ENCODE results near the gene PPP4R3A.
"Not testable (repeated sequence)": the region's sequence is repeated elsewhere in the genome, so short reads cannot be mapped to it uniquely, and the experiment has no call there.

The PPP4R3A gene

DNA sequence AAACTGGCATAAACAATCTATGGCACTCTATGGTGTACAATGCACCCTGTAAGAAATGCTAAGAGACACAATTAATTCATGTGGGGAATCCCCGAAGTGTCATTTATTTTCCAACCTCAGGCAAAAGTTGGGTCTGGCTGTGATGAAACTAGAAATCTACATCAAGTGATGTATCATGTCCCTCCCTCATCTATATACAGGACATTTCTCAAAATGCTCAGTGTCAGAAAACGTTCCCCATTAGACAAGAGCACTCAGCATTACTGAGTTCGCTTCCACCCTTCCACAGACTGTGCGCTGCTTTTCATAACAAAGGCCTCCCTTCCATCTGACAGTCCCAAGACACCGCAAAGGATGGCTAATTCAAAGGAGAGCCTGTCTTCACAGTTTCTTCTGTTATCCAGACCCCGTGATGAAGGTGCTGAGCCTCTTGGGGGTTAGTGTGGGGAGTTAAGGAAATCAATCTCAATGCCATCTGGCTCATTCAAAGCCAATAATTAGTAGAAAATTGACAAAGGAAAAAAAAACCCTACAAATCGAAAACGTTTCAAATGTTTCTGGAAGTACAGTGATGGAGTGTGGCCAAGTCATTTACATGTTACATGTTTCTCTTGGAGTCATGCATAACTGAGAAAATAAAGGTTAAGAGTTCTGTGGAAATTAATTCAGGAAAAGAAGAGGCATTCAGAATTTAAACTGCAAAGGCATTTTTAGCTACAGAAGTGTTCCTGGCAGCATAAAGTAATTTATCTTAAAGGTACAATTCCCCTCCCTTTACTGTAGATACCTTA is 100.0 kb downstream of the PPP4R3A start (continued):
- TF ChIP-seq, protein P1, sequence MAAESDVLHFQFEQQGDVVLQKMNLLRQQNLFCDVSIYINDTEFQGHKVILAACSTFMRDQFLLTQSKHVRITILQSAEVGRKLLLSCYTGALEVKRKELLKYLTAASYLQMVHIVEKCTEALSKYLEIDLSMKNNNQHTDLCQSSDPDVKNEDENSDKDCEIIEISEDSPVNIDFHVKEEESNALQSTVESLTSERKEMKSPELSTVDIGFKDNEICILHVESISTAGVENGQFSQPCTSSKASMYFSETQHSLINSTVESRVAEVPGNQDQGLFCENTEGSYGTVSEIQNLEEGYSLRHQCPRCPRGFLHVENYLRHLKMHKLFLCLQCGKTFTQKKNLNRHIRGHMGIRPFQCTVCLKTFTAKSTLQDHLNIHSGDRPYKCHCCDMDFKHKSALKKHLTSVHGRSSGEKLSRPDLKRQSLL (tag by site-specific recombination; IDR thresholded peaks at IDR 0.05), result no peak
- TF ChIP-seq ZNF324 (tag by site-specific recombination; IDR thresholded peaks at IDR 0.05) (no peak), ZNF792 (tag by site-specific recombination; IDR thresholded peaks at IDR 0.05) (no peak), ZNF394 (tag by site-specific recombination; IDR thresholded peaks at IDR 0.05; ENCODE audit: borderline replicate concordance) (no peak), ZFP3 (tag by site-specific recombination; IDR thresholded peaks at IDR 0.05; ENCODE audit: low read depth) (no peak), ZNF670 (tag by site-specific recombination; IDR thresholded peaks at IDR 0.05; ENCODE audit: low read depth) (no peak), IKZF3 (tag by site-specific recombination; IDR thresholded peaks at IDR 0.05) (no peak)
- TF ChIP-seq, protein P2, sequence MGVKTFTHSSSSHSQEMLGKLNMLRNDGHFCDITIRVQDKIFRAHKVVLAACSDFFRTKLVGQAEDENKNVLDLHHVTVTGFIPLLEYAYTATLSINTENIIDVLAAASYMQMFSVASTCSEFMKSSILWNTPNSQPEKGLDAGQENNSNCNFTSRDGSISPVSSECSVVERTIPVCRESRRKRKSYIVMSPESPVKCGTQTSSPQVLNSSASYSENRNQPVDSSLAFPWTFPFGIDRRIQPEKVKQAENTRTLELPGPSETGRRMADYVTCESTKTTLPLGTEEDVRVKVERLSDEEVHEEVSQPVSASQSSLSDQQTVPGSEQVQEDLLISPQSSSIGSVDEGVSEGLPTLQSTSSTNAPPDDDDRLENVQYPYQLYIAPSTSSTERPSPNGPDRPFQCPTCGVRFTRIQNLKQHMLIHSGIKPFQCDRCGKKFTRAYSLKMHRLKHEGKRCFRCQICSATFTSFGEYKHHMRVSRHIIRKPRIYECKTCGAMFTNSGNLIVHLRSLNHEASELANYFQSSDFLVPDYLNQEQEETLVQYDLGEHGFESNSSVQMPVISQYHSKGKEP (tag by site-specific recombination; IDR thresholded peaks at IDR 0.05), result no peak
- TF ChIP-seq, protein P3, sequence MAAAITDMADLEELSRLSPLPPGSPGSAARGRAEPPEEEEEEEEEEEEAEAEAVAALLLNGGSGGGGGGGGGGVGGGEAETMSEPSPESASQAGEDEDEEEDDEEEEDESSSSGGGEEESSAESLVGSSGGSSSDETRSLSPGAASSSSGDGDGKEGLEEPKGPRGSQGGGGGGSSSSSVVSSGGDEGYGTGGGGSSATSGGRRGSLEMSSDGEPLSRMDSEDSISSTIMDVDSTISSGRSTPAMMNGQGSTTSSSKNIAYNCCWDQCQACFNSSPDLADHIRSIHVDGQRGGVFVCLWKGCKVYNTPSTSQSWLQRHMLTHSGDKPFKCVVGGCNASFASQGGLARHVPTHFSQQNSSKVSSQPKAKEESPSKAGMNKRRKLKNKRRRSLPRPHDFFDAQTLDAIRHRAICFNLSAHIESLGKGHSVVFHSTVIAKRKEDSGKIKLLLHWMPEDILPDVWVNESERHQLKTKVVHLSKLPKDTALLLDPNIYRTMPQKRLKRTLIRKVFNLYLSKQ (tag by site-specific recombination; IDR thresholded peaks at IDR 0.05; ENCODE audit: borderline replicate concordance), result no peak

DNA sequence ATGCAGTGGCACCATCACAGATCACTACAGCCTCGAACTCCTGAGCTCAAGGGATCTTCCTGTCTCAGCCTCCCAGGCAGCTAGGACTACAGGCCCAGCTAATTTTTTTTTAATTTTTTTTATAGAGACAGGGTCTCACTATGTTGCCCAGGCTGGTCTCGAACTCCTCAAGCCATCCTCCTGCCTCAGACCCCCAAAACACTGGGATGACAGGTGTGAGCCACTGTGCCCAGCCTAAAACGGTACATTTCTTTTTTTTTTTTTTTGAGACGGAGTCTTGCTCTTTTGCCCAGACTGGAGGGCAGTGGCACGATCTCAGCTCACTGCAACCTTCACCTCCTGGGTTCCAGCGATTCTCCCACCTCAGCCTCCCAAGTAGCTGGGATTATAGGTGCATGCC is 100.9 kb downstream of the PPP4R3A start:
- H3K4me1 ChIP-seq (ENCODE audit: control insufficient read depth, insufficient read depth, low read length); H3K9me3 ChIP-seq (ENCODE audit: control insufficient read depth, insufficient read depth, low read depth, low read length); POLR2A ChIA-PET; H3K27ac ChIP-seq (ENCODE audit: extremely low read depth, low read depth, low read length); H3K4me3 ChIP-seq (ENCODE audit: low read depth, low read length): not testable (repeated sequence)
- peaks cover 0 to 23% of the 10 kb centered on the region in 2 experiments; a peak in 2 of 3 replicates for H3K36me3 ChIP-seq (ENCODE audit: control insufficient read depth in 2 of 2, insufficient read depth in 1 of 2, low read length in 2 of 2)
- peak; percentile 58; the same call in 1 of the 2 replicates for TF ChIP-seq ZNF121 (tag by site-specific recombination; IDR thresholded peaks at IDR 0.05)
- CTCF ChIA-PET, result interaction anchor here (0.6 kb wide), 1 partner anchor 34 kb away, joined by 3 read pairs; no protein-coding TSS in a partner anchor
